Measurements from ENCODE around the gene OAT.

Gene OAT

DNA sequence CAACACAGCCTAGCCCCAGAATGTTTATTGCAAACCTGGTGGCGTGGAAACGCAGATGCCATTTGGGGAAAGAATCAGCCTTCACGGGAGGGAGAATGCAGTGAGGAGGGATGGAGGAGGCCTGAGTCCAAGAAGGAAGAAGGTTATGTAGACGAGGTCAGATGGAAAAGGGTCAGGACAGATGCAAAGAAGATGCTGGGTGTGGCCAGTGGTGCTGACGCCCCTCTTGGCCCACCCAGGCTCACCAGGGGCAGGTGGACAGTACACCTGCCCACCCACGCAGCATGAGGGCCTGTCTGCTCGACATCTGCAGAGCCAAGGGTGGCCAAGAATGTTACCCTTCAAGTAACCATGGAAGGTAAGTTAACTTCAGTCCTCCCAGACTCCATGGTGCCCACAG, 40.5 kb downstream of the OAT start:
- DNase-seq (ENCODE audit: low read depth), result no peak
- TF ChIP-seq, protein P1, sequence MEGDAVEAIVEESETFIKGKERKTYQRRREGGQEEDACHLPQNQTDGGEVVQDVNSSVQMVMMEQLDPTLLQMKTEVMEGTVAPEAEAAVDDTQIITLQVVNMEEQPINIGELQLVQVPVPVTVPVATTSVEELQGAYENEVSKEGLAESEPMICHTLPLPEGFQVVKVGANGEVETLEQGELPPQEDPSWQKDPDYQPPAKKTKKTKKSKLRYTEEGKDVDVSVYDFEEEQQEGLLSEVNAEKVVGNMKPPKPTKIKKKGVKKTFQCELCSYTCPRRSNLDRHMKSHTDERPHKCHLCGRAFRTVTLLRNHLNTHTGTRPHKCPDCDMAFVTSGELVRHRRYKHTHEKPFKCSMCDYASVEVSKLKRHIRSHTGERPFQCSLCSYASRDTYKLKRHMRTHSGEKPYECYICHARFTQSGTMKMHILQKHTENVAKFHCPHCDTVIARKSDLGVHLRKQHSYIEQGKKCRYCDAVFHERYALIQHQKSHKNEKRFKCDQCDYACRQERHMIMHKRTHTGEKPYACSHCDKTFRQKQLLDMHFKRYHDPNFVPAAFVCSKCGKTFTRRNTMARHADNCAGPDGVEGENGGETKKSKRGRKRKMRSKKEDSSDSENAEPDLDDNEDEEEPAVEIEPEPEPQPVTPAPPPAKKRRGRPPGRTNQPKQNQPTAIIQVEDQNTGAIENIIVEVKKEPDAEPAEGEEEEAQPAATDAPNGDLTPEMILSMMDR (conservative IDR thresholded peaks at IDR 0.05; ENCODE audit: low read depth, low read length), result no peak
- H3K4me3 ChIP-seq (ENCODE audit: low read length), result no peak overlapping the region

DNA sequence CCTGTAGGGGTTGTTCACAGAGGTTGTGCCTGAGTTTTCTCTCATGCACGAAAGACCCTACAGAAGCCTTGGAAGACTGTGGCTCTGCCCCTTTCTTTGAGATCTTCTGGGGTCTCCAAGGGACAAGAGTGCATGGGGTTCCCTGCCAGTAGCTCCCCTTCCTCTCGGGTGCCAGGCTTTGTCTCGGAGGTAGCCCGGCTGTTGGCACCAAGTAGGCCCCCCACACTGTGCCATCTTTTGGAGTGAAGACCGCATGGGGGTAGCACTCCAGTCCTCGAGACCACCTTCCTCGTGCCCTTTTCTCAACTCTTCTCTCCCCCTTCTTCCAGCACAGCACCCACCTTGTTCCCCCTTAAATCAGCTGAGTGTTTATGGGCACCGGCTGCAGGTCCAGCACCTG, 41.6 kb downstream of the OAT start:
- H3K4me3 ChIP-seq (ENCODE audit: low read length), result no peak overlapping the region
- DNase-seq (ENCODE audit: low read depth), result no peak
- TF ChIP-seq, protein P1 (conservative IDR thresholded peaks at IDR 0.05; ENCODE audit: low read depth, low read length), result no peak

DNA sequence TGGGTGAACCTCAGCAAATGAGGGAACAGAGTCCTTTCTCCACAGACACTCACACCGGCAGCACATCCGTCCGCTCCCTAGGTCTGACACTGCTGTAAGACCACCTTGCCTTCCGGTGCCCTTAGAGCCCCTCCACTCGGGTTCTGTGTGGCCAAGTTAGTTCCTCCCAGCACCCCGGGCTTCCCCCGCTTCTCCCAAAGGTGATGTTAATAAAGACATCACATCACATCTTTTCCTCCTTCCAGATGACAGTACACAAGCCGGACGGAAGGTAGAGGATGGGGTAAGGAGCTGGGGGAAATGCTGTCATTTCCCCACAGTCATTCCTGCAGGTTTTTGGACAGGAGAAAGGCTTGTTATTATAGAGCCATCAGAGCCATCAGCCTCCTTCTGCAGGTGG, 42.3 kb downstream of the OAT start:
- DNase-seq (ENCODE audit: low read depth), result no peak
- H3K4me3 ChIP-seq (ENCODE audit: low read length), result no peak overlapping the region
- TF ChIP-seq, protein P1 (conservative IDR thresholded peaks at IDR 0.05; ENCODE audit: low read depth, low read length), result no peak

DNA sequence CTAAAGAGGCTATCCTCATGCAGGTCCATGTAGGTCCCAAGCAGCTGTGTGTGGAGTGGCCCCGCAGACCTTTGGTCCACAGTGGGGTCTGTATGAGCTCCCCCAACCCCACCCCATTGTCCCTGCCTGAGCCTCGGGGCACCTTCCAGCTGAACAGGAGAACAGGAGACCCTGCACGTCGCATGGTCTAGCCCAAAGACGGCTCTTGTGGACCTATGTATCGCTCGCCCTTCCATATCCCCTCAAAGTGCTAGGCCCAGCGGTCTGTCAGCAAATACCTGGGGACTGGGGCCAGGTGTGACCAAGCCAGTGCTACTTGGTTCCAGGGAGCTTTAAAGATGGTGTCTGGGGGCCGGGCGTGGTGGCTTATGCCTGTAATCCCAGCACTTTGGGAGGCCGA, 43.0 kb downstream of the OAT start:
- no peak for DNase-seq (ENCODE audit: low read depth)
- no peak overlapping the region for H3K4me3 ChIP-seq (ENCODE audit: low read length)
- TF ChIP-seq, protein P1 (conservative IDR thresholded peaks at IDR 0.05; ENCODE audit: low read depth, low read length), result no peak

DNA sequence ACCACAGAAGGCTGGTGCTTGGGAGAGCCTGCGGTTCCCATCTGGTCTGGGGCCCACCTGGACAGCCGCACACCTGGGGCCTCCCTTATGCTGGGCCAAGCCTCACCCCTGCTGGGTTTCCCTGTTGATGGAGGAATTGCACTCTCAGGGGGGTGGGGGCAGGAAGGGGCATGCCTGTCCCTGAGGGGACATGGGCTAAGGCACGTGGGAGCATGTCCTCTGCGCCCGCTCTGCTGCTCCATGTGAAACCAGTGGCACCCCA, 43.4 kb downstream of the OAT start:
- DNase-seq (ENCODE audit: low read depth), result no peak
- no peak overlapping the region for H3K4me3 ChIP-seq (ENCODE audit: low read length)
- TF ChIP-seq, protein P1 (conservative IDR thresholded peaks at IDR 0.05; ENCODE audit: low read depth, low read length), result no peak

DNA sequence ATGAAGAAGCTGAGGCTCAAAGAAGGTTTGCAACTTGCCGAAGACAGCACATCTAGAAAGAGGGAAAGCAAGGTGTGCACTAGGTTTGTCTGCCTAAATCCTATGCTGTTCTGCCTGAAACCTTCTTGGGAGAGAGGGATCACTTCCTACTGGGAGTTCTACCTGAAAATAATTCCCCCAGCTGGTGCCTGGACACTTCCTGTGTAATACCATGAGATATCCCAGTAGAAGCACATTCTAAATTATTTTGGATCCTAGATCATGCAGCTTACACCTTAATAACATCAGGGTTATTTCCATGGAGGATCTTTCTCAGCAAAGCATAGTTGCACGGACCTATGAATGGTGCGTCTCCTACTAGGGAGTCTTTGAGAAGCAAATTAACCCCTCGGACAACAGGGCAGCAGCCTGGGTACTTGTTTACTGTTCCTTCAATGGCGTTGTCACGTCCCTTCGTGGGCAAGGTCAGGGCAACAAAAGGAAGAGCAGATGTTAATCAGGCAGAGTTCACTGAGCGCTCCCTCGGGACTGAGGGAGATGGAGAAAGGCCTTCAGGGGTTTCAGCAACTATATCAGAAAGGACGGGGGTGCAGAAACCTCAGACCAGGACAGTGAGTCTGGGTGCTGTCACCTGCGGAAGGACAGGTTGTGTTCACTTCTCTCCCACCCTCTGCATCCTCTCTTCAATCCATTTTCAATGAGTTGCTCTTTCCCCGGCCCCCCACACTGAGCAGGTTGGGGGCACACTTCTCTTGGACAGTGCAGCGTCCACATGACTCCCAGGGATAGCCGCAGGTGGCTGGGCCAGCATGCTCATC, 44.0 kb downstream of the OAT start:
- DNase-seq (ENCODE audit: low read depth), result no peak
- no peak overlapping the region for H3K4me3 ChIP-seq (ENCODE audit: low read length)
- TF ChIP-seq, protein P1 (conservative IDR thresholded peaks at IDR 0.05; ENCODE audit: low read depth, low read length), result no peak

DNA sequence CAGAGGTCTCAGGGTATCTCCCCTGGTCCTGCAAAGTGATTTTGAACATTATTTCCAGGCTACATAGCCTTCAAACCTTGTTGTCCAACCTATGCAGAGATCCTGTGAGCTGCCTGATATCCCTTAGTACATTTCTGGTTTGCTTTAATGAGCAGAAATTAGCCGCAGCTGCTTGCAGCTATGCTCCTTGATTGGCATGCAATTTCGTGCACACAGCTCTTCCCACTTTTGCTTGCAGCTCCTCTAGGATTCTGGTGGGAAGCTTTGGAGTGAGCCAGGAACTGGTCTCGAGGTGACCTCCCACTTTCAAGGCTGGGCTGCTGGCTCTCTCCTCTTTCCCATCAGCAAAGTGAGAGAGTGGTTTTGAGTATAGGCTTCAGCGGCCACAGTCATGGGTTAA, 45.8 kb downstream of the OAT start:
- TF ChIP-seq, protein P1 (conservative IDR thresholded peaks at IDR 0.05; ENCODE audit: low read depth, low read length), result no peak
- H3K4me3 ChIP-seq (ENCODE audit: low read length), result no peak overlapping the region
- no peak for DNase-seq (ENCODE audit: low read depth)
